Spleen (tissue), 7 donors: Measurements from ENCODE around the gene SLC39A2.

Source experiments
- POLR2A ChIP-seq, 3 donors: fragments of 450-650 bp; IDR thresholded peaks; one replicate each; pipeline ENCODE4 v1.5.1; 2017; ENCODE audit warnings: antibody characterized with exemption in 3 of 3, mild to moderate bottlenecking in 1 of 3
- POLR2AphosphoS5 ChIP-seq, 3 donors: sonication (generic); formaldehyde crosslinking; IDR thresholded peaks; one replicate each; pipeline ENCODE4 v1.5.1; 2017; ENCODE audit warnings: antibody characterized with exemption in 3 of 3
- TF ChIP-seq, protein P1 (sequence below), 11 experiments: fragments of 200-600 bp in 7 of 11; fragments of 450-650 bp in 4 of 11; sonication (generic) in 4 of 11; IDR thresholded peaks in 8 of 11; conservative IDR thresholded peaks in 3 of 11; 1 replicate in 7 of 11; 2 replicates in 4 of 11; pipeline versions ENCODE4 v1.4.0 to v1.8.0; 2016 to 2021; ENCODE audit warnings: antibody characterized with exemption in 11 of 11, inconsistent platforms in 4 of 11, mild to moderate bottlenecking in 1 of 11
- donor health status: DM: no; HTN: no; CAD: no; lungs with moderate emphysema.
- donor health status: DM: no; HTN: no; CAD: no.
- donor health status: DM: no; HTN: no; CAD: no.

GRCh38 chr14:21003788-21004346 is 4.8 kb downstream of the SLC39A2 start:
- TF ChIP-seq, protein P1, sequence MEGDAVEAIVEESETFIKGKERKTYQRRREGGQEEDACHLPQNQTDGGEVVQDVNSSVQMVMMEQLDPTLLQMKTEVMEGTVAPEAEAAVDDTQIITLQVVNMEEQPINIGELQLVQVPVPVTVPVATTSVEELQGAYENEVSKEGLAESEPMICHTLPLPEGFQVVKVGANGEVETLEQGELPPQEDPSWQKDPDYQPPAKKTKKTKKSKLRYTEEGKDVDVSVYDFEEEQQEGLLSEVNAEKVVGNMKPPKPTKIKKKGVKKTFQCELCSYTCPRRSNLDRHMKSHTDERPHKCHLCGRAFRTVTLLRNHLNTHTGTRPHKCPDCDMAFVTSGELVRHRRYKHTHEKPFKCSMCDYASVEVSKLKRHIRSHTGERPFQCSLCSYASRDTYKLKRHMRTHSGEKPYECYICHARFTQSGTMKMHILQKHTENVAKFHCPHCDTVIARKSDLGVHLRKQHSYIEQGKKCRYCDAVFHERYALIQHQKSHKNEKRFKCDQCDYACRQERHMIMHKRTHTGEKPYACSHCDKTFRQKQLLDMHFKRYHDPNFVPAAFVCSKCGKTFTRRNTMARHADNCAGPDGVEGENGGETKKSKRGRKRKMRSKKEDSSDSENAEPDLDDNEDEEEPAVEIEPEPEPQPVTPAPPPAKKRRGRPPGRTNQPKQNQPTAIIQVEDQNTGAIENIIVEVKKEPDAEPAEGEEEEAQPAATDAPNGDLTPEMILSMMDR (IDR thresholded peaks at IDR 0.05 in 8 of 11, conservative IDR thresholded peaks at IDR 0.05 in 3 of 11), result no peak
- TF ChIP-seq POLR2A (IDR thresholded peaks at IDR 0.05), result no peak
- no peak for TF ChIP-seq POLR2AphosphoS5 (IDR thresholded peaks at IDR 0.05)
